A549 treated with Mapracorat at 1 μM for 4 hours (cell line): ENCODE data around the gene POMGNT1. TPM values are rescaled to one million over a fixed set of nuclear protein-coding genes. Genes with fewer than 3 reads are reported as not detected.

Experiments
- total RNA-seq: library from RNA; stranded (reverse); fragments of 200-300 nt; extraction: Qiagen RNA extraction; gene quantifications from 5 replicates; pipeline ENCODE4 v1.2.3, GENCODE V29; 2022

POMGNT1 gene
- total RNA-seq, result 35.2 to 49.6 TPM (median 46.2 TPM) in 5 replicates

DNA sequence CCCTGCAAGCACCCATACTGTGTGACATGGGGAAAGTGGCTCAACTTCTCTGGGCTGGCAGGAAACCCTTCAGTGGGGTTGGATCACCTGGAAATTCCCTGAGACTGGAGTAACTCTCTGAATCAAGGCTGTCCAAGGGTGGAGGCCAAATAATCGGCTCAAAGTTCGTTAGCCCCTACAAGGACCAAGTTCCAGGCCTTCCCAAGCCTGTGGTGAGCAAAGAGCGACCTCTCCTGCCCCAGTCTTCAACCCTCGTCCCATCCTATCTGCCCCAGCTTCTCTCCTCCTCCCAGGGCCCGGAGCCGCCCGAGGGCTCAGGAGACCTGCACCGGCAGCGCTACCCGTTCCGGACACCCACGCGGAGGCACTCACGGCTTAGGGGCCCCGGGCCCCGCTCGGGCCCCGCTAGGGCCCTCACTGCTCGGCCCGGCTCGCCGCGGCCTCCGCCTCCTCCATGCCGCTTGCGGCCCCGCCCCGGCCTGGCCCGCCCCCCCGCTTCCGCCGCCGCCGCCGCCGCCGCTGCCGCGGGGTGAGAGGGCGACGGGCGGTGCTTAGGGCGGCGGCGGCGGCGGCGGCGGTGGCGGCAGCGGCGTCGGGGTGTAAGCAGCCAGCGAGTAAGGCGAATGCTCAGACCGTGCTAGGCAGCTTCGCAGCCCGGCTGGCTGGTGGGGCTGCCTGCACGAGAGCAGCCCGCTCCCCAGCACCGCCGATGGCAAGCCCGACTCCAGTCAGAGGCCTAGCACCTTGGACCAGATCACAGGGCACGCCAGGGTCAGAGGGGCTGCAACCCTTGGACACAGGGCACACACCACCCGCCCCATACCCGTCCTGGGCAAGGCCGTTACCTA, at the start of gene POMGNT1:
POMGNT1 (minus strand) TSS at position 471 of the 848 bp plus-strand sequence. CDS start 613 bp downstream, outside the sequence.

DNA sequence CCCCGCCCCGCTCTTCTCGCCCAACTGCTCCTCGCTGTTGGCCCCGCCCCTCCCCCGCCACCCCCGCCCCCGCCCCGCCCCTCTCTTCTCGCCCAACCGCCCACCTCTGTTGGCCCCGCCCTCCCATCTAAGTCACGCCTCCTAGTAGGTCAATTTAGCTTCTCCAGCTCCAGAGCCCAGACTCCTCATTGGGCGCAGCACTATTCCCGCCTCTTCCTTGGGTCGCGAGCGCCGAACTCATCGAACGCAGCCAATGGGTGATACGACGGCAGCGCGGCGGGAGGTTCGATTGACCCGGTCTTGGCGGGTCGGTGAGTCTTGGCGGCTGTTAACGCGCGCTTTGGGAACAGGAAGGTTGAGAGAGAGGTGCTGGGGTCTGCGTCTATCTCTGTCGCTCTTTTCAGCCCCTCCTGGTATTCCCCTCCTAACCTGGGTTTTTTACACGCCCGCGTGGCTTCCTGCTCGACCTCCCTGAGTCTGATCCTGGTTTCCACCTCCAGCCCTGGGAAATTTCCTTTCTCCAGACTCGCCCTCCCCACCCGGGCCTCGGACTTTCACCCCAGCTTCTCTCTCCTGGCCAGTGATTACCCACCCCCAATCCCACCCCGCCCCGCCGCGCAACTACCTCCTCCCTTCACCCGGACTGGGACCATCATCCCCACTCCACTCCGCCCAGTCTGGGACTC, 49.3 kb upstream of the POMGNT1 start, which contains the start of gene RAD54L:
RAD54L (plus strand) TSS at position 328 of the 686 bp plus-strand sequence. CDS start 643 bp downstream, outside the sequence.

DNA sequence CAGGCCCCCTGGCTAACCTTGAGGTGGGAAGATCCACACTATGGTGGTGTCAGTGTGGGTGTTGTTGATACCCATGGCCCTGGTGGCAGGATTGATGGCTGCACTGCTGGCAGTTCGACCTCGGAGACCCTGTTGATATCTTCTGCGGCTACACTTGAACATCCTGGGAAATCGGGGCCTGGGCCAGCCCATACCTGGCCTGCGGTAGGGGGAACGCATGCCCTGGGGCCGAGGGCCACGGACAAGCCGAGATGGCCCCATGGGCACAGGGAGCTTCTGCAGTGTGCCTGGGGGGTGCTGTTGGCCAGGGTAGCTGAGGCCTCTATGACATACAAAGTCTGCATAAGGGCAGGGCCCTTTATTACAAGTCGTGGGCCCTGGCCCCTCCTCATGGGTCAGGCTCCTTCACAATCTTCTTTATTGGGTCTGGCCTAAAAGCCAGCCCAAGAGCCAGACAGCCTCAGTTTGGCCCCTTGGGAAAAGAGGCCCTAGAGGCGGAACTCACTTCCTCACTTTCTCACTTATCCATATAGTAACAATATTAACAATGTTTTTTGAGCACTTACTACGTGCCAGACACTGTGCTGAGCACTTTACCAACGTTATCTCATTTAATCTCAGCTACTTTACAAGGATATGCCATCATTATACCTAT, 21.9 kb downstream of the POMGNT1 start, which contains the start of gene P3R3URF:
P3R3URF (minus strand) TSS at position 278 of the 655 bp plus-strand sequence; CDS start at position 261, 17 bp downstream.

GRCh38 chr1:46174448-46175231, 23.6 kb downstream of the POMGNT1 start, which contains the start of gene TSPAN1:
TSPAN1 (plus strand) TSS chr1:46175087; CDS start chr1:46181108, 6,021 bp downstream.

Other genes starting within 250 kb of the POMGNT1 start
- gene PIK3R3, start 65.8 kb downstream of the POMGNT1 start, total RNA-seq, result 1.2 to 1.5 TPM (median 1.4 TPM) in 5 replicates
- 2.1 to 3.2 TPM (median 2.6 TPM) in 5 replicates for gene TSPAN1, start 23.3 kb downstream of the POMGNT1 start, total RNA-seq
- gene P3R3URF, start 21.9 kb downstream of the POMGNT1 start, total RNA-seq, result not detected in 5 replicates
- not detected in 5 replicates for gene LURAP1, start 4.9 kb upstream of the POMGNT1 start, total RNA-seq
- 8.2 to 12.0 TPM (median 10.7 TPM) in 5 replicates for gene RAD54L, start 49.3 kb upstream of the POMGNT1 start, total RNA-seq
- gene LRRC41, start 105.2 kb upstream of the POMGNT1 start, total RNA-seq, result 35.5 to 42.5 TPM (median 41.3 TPM) in 5 replicates
- 385 to 553 TPM (median 399 TPM) in 5 replicates for gene UQCRH, start 105.3 kb upstream of the POMGNT1 start, total RNA-seq
- 11.5 to 14.0 TPM (median 11.7 TPM) in 5 replicates for gene NSUN4, start 142.4 kb upstream of the POMGNT1 start, total RNA-seq
- gene FAAH, start 195.9 kb upstream of the POMGNT1 start, total RNA-seq, result 0.45 to 1.00 TPM (median 0.81 TPM) in 5 replicates